ENCODE results near the gene SAP30BP.

The SAP30BP gene

GRCh38 chr17:75722542-75723095 is 55.5 kb downstream of the SAP30BP start:
- DNase-seq, result no peak

GRCh38 chr17:75723171-75723930 is 56.2 kb downstream of the SAP30BP start:
- DNase-seq, result no peak

- DNase-seq, result no peak
Observed at GRCh38 chr17:75724016-75725003, 57.2 kb downstream of the SAP30BP start.

- DNase-seq, result no peak
Observed at GRCh38 chr17:75725504-75725903, 58.4 kb downstream of the SAP30BP start.

GRCh38 chr17:75727391-75727790 is 60.3 kb downstream of the SAP30BP start:
- DNase-seq, result no peak

- DNase-seq, result no peak
Observed at GRCh38 chr17:75729351-75729750, 62.2 kb downstream of the SAP30BP start.

- DNase-seq, result no peak
Observed at GRCh38 chr17:75730065-75730464, 62.9 kb downstream of the SAP30BP start.

GRCh38 chr17:75731086-75731715 is 64.1 kb downstream of the SAP30BP start:
- no peak for DNase-seq

- no peak for DNase-seq
Observed at GRCh38 chr17:75731716-75732498, 64.8 kb downstream of the SAP30BP start.

GRCh38 chr17:75733471-75733870 is 66.3 kb downstream of the SAP30BP start:
- DNase-seq, result no peak

GRCh38 chr17:75734674-75735294 is 67.6 kb downstream of the SAP30BP start:
- no peak for DNase-seq

- no peak for DNase-seq
Observed at GRCh38 chr17:75736173-75736835, 69.2 kb downstream of the SAP30BP start.

GRCh38 chr17:75737133-75737962 is 70.2 kb downstream of the SAP30BP start:
- no peak for DNase-seq

GRCh38 chr17:75738218-75738802 is 71.2 kb downstream of the SAP30BP start:
- DNase-seq, result peak; percentile 85 to 88

- no peak for DNase-seq
Observed at GRCh38 chr17:75739174-75739573, 72.0 kb downstream of the SAP30BP start.

GRCh38 chr17:75739801-75740200 is 72.7 kb downstream of the SAP30BP start:
- DNase-seq, result no peak

- no peak for DNase-seq
Observed at GRCh38 chr17:75740215-75740614, 73.1 kb downstream of the SAP30BP start.

- DNase-seq, result no peak
Observed at GRCh38 chr17:75740631-75741077, 73.5 kb downstream of the SAP30BP start.

- no peak for DNase-seq
Observed at GRCh38 chr17:75742337-75742736, 75.2 kb downstream of the SAP30BP start.
